HG03439 (cell line): Measurements from ENCODE around the gene NEK7.

Source experiments
- ATAC-seq: cut with Tn5 transposase; IDR thresholded peaks from one replicate; pipeline ENCODE4 v1.9.1; 2021; ENCODE audit warnings: mild to moderate bottlenecking, moderate library complexity; ENCODE audit not compliant: unreplicated experiment

Gene NEK7

DNA sequence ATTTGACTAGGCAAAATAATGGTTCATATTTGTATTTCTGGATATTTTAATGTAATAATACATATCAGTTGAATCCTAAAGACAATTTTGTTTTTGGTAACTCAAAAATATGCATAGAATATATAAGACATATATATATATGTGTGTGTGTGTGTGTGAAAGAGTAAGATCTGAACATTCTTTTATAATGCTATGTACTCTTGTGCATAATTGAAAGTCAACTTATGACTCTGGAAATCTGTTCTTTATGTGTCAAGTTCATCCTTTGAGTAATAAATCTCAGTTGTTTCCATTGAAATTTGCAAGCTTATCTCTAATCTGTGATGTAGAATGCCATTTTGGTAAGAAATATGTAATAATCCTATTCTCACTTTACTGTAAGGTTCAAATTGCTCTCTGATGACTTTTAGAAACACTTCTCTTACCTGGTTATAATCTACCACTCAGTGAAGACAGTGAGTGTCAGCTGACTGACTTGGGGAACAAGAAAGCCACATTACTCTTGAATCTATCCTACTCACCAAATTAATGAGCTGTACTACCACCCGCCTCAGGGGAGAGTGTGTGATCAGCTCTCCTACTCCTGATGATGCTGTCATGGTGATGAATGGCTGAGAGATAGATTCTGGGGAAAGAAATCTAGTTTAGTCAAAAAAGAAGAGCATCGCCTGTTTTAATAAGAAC lies 15.0 kb upstream of the NEK7 start:
- ATAC-seq: no peak

- ATAC-seq: no peak
Measured at GRCh38 chr1:198143797-198144196, 13.0 kb upstream of the NEK7 start.

GRCh38 chr1:198147216-198147615 lies 9.6 kb upstream of the NEK7 start:
- ATAC-seq: no peak

DNA sequence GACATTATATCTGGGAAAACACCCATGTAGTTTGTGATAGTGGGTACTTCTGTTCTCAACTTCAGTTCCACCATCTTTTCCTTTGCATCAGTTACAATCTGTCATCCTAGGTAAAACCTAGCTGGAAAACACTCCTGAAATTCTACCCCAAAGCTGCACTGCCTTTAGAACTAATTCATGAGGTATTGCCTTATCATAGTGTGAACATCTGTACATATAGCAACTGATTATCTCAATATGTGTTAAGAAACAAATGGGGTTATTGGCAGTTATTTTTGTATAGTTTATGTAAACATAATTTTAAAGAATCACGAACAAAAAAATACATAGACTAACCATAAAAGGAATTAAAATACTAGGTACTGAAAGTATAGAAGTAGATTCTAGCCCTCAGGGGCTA lies 6.4 kb upstream of the NEK7 start:
- no peak for ATAC-seq

DNA sequence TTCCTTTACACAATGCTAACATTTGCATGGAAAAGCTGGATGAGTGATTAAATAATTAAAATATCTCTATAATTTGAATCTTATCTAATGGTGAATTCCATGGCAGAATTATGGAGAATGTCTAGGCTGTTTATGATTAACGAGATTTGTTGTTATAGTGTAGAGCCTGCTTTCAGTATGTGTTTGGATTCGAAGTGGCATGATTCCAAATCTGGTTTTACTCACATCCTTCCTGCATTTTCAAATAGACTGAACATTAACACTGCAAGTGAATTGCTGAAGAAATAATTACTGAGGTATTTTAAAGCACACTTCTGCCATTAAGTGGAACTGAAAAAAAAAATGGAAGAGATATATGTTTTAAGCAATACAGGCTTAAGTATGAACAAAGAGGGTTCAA lies 5.1 kb upstream of the NEK7 start:
- no peak for ATAC-seq

DNA sequence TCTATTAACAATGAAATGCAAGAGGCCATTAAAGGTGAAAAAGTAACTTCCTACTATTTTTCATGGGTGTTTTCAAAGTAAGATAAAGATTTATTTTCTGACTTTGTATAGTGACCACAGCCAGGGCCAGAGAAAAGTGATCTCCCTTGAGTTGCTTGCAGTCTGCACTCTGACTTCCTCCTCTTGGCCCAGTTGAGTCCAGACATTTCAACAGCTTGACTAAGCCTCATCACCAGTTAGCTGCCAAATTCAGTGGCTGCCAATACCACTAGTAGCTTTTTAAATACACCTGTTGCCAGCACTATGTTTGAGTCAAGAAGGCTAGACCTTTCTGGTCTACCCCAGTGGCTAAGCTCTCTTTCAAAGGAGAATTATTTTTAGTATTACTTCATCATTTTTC lies 3.7 kb upstream of the NEK7 start:
- ATAC-seq: no peak

- ATAC-seq: no peak
Measured at GRCh38 chr1:198153804-198154203, 3.0 kb upstream of the NEK7 start.

DNA sequence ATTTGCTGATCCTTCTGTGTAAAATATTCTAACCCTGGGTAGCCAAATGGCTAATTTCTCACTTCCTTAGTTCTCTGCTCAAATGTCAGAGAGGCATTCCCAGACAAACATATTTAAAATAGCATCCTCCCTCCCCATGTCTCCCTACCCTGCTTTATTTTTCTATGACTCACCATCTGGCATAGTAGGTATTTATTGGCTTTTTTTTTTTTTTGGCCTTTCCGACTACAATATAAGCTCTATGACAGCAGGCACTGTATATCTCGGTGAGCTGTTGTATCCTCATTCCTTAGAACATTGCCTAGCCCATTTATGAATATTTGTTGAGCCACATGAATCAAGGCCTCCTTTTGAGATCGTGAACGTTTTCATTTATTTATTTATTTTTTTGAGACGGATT lies 1.5 kb upstream of the NEK7 start:
- no peak for ATAC-seq

DNA sequence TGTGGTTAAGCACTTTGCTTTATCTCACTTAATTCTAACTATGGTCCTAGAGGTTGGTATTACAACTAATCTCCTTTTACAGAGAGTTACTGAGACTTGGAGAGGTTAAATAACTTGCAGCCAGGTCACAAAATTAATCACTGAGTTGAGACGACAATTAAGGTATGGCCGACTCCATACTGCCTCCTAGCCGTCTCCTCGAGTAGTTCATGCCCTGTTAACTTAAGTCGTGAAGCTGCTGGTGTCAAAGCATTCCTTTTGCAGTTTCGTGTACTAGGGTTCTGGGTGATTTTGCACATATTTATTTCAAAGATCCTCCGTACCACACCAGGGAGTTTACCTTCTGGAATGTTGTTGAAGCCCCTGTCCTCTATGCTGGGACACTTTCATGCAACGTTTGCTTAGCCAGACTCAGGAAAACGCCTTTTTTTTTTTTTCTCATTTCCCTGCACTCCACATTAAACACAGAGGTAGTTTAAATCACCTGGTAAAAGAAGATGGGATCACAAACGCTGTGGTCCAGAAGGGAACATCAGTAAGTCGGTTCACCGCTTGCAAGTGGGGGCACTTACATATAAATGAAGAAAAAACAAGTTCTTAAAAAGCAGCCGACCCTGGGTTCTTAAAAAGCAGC lies 570 bp upstream of the NEK7 start:
- peak; percentile 30 for ATAC-seq

GRCh38 chr1:198157241-198157846 lies 546 bp downstream of the NEK7 start:
- ATAC-seq: peak; percentile 46

GRCh38 chr1:198157847-198158725 lies 1.3 kb downstream of the NEK7 start:
- no peak for ATAC-seq

- peak; percentile 64 for ATAC-seq
Measured at GRCh38 chr1:198158735-198159589, 2.2 kb downstream of the NEK7 start.

DNA sequence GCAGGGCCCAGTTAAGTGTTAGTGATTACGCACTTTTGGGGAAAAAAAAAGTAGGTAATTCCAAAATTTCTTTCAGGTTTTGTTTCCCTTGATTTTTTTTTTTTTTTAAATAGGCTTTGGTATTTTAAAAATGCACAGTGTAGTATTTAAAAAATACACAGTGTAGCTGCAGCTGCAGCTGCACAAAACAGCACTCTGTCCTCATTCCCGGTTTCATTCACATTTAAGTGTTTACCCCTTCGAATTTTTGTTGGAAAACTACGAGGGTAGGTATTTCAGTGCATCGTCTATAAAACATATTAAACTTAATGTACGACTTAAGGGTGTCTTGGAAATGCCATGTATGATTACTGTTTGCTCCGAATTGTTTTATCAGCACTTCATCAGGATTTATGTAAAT lies 3.4 kb downstream of the NEK7 start:
- no peak for ATAC-seq

DNA sequence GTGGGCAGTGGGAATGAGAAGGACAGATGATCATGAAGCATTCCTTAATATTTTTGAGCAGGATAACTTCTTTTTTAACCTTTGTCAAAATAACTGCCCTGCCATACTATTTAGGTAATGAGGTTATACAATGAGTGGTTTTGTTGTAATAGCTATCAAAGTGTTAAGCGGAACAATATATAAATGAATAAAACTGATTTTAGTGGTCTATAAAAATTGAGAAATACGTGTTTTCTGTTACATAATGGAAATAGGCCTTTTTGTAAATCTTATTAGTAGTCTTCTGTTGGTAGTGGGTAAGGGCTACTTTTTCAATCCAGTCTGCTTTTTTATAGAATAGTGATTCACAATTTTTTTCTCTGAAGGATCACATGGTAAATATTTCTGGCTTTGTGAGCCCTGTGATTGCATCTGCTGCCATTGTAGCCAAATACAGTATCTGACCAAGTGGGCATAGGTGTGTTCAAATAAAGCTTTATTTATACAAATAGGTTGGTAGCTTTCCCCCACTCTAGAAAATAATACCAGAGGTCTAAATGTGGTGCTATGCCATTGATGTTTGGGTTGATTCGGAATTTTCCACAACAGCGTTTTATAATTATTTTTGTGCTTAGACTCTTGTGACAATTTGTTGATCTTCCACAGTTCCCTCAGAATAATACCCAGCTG lies 4.3 kb downstream of the NEK7 start:
- no peak for ATAC-seq

GRCh38 chr1:198161718-198162090 lies 4.9 kb downstream of the NEK7 start:
- no peak for ATAC-seq

DNA sequence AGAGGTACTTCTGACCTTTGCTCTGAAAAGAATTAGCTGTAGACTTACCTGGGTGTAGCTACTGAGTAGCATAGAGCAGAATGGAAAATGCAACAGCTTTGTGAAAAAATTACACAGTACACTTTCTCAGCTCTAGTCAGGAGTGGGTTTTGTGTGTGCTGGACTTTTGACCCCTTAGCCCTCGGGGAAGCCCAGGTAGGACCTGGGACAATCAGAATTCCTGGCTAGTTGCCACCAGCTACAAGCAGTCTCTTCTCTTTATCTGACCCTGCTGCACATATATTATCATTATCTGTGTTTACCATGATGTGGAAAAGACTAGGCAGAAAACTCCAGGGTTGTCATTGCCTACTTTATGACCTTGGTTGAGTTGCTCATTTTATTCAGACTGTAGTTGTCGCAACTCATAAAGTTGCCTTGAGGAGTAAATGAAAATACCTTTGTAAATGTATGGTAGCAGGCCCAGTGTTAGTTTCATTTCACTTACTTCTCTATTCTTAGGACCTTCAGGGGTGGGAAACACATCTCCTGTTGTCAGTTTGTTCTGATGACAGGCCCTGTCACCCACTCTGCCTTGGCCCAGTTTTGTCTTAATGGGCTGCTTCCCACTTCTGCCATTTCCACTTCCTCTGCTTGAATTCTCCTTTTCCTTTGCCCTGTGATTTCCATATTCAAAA lies 5.4 kb downstream of the NEK7 start:
- no peak for ATAC-seq

DNA sequence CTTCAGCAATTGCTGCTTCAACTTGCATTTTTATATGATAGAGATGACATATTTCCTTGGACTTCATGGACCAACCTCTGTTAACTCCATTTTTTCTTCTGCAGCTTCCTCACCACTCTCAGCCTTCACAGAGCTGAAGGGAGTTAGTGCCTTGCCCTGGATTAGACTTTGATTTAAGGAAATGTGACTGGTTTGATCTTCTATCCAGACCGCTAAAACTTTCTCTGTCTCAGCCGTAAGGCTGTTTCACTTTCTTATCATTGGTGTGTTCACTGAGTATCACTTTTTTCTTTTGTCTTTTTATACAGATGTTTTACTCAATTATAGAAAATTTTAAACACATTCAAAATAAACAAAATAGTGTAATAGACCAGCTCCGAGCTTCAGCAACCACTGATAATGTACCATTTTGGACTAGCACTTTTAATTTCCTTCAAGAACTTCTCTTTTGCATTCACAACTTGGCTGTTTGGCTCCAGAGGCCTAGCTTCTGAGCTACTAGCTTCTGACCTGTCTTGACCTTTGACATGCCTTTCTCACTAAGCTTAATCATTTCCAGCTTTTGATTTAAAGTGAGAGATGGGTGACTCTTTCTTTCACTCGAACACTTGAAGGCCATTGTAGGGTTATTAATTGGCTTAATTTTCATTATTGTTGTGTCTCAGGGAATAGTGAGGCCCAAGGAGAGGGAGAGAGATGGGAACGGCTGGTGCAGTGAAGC lies 9.3 kb downstream of the NEK7 start:
- ATAC-seq: peak; percentile 36

- no peak for ATAC-seq
Measured at GRCh38 chr1:198166900-198167299, 10.1 kb downstream of the NEK7 start.

- ATAC-seq: peak; percentile 54
Measured at GRCh38 chr1:198167436-198167934, 10.7 kb downstream of the NEK7 start.
